GM21515 (cell line): Measurements from ENCODE around the gene GCNT2.
"Not testable (repeated sequence)": the region's sequence is repeated elsewhere in the genome, so short reads cannot be mapped to it uniquely, and the experiment has no call there.

ENCODE experiments used
- ATAC-seq: cut with Tn5 transposase; IDR thresholded peaks from one replicate; pipeline ENCODE4 v1.9.1; 2021; ENCODE audit not compliant: unreplicated experiment

GCNT2 gene

DNA sequence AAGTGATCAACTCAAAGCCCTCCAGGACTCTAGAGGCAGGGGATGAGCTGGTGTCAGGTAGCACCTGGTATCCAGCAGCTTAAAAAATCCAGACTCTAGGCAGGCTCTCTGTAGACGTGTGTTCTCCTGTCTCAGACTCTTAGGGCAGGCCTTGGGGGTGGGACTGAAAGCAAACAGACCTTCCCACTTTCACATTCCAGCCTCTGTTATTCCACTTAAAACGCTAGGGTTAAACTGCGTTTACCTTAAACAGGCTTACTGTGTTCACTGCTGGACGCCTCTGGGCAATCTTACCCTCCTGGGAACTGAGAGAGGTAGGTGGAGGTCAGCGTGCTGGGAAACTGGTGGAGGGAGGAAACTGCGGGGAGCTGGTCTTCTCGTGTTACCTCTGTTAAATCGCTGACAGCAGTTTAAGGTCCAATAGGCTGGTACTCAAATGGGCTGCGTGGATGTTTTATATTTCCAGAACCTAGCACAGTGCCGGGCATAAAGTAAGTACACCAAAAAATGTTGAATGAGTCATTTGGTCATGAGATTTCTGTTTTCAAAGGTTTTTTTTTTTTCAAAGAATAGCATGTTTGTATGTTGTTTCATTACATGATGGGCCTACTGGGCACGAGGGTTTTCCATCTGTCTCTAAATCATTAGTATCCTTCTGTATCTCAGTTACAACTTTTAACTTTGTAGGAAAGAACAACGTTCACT is at the start of gene GCNT2:
GCNT2 (plus strand) TSS at position 248 of the 705 bp plus-strand sequence. CDS start 7,561 bp downstream, outside the sequence.
- no peak for ATAC-seq

DNA sequence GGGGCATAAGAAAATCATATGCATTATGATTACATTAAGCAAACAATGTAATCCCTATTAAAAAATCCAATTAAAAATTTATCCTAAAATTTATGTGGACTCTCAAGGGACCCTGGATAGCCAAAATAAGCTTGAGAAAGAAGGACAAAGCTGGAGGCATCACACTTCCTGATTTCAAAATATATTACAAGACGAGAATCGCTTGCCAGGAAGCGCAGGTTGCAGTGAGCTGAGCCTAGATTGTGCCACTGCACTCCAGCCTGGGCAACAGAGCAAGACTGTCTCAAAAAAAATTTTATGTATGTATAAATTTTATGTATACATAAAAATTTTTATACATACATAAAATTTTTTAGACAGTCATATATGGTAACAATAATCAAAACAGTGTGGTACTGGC is 48.5 kb upstream of the GCNT2 start:
- no peak for ATAC-seq

DNA sequence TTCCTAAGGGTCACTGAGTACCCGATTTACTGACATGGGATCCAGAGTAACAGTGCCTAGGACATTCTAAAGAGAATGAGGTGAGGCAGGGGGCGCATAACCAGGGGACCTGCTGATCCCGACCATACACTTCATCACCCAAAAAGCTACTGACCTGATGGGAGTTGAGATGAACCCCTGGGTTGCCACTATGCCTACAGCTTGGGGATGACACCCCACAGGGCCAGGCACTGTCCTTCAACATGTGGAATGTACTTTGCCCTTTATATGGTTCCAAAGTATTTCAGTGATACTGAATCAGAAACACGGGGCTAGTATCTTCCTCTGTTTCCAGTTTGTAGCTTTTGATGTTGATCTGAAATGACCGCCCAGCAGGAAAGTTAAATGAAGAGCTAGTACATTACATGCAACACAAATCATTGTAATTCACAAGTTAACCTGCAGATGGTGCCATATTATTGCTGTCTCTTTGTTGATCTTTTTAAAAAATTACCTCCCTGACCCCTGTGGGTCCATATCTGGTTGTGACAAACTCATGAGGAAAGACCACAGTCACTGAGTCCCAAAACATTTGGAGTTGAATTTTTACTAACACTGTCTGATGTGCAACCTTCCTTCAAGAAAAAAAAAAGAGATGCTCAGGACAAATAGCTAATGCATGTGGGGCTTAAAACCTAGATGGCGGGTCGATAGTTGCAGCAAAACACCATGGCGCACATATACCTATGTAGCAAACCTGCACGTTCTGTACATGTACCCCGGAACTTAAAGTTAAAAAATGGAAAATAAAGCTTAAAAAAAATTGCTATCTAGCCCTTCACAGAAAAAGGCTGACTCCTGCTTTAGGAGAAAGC is 42.7 kb upstream of the GCNT2 start:
- no peak for ATAC-seq

DNA sequence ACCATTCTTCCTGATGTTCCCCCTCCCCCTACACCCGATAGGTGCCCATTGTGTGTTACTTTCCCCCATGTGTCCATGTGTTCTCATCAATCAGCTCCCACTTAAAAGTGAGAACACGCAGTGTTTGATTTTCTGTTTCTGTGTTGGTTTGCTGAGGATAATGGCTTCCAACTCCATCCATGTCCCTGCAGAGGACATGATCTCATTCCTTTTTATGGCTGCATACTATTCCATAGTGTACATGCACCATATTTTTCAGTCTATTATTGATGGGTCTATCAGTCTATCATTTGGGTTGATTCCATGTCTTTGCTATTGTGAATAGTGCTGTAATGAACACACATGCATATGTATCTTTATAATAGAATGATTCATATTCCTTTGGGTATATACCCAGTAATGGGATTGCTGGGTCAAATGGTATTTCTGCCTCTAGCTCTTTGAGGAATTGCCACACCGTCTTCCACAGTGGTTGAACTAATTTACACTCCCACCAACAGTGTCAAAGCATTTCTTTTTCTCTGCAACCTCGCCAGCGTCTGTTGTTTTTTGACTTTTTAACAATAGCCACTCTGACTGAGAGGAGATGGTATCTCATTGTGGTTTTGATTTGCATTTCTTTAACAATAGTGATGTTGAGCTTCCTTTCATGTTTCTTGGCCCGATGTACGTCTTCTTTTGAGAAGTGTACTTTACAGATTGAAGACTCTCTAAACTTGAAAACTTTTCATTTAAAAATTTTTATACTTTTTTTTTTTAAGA is 41.0 kb upstream of the GCNT2 start:
- ATAC-seq = no peak

DNA sequence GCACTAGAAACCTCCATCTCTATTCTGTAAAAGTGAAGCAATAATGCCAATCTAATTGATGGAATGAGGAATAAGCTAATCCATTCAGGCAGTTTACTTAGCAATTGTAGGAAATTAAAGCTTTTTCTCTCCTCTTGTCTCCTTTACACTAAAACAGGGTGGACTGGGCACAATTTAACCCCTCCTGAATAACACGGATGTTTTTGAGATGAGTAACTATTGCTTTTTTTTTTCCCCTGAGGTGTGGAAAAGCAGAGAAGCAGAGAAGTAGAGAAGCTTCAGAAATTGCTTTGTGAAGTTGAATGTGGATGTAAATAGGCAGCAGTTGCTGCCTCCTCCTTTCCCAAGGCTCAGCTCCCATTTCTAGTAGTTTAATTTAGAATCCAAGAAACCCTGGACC is 40.0 kb upstream of the GCNT2 start:
- no peak for ATAC-seq

DNA sequence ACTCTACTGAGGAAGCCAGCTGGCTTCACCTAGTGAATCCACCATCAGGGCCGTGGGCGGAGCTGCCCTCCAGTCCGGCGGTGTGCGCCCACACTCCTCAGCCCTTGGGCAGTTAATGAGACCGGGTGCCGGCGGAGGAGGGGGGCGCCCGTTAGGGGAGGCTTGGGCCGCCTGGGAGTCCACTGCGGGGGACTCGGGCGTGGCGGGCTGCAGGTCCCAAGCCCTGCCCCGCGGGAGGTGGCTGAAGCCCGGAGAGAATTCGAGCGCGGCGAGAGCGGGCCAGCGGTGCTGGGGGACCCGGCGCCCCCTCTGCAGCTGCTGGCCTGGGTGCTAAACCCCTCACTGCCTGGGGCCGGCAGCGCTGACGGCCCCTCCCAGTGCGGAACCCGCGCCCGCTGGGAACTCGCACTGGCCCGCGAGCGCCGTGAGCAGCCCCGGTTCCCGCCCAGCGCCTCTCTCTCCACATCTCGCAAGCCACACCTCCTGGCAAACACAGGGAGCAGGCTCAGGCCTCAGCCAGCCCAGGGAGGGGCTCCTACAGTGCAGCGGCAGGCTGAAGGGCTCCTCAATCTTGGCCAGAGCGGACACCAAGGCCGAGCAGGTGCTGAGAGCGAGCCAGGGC is 38.4 kb upstream of the GCNT2 start:
- no peak for ATAC-seq

DNA sequence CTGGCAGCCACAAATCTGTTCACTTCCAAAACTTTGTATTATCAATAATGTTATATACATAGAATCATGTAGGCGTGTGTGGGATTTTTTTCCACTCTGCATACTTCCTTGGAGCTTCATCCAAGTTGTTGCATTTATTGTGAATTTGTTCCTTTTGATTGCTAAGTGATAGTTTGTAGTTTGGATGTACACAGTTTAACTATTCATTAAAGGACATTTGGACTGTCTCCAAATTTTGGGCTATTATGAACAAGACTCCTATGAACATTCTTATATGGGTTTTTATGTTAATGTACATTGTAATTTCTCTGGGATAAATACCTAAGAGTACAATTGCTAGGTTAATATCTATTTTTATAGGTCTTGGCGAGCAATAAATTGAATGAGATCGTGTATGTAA is 36.2 kb upstream of the GCNT2 start:
- ATAC-seq = no peak

DNA sequence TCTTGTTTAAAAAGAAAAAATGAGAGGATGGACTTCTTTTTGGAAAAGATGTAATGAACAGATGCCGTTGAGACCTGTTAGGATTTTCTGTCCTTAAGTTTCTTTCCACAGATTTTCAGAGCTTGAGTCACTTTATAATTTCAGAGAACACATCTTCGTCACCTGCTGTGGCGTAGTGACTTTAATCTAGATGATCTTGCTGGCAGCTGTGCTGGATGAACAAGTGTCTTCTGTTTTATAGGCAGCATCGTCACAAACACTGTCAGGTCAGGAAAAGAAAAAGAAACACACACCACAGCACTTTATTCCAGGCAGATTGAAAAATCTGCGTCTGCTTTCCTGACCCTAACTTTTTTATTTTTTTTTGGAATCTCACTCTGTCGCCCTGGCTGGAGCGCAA is 35.7 kb upstream of the GCNT2 start:
- no peak for ATAC-seq

DNA sequence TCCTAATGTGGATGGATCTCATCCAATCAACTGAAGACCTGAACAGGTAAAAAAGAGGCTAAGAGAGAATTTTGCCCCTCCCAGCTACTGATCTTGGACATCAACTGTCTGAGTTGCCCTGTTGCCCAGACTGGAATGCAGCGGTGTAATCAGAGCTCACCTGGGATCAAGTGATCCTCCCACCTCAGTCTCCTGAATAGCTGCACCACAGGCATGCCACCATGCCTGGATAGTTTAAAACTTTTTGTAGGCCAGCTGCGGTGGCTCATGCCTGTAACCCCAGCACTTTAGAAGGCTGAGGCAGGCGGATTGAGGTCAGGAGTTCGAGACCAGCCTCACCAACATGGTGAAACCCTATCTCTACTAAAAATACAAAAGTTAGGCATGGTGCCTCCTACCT is 34.9 kb upstream of the GCNT2 start:
- ATAC-seq = no peak

DNA sequence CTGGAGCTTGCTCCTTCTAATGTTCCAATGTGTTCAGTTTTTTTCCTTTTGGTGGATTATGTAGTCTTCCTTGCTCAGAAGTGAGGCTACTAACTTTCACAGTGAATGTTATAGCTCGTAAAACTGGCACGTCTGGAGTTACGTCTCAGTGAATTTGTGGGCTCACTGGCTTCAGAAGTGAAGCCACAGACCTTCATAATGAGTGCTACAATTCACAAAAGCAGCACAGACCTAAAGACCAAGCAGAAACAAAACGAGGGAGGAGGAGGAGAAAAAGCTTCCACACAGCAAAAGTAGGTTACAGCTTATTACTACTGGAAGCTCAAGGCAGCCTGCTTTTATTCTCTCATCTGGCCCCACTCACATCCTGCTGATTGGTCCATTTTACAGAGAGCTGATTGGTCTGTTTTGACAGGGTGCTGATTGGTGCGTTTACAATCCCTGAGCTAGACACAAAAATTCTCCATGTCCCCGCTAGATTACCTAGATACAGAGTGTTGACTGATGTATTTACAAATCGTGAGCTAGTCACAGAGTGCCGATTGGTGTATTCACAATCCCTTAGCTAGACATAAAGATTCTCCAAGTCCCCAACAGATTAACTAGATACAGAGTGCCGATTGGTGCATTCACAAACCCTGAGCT is 34.1 kb upstream of the GCNT2 start:
- ATAC-seq = not testable (repeated sequence)

DNA sequence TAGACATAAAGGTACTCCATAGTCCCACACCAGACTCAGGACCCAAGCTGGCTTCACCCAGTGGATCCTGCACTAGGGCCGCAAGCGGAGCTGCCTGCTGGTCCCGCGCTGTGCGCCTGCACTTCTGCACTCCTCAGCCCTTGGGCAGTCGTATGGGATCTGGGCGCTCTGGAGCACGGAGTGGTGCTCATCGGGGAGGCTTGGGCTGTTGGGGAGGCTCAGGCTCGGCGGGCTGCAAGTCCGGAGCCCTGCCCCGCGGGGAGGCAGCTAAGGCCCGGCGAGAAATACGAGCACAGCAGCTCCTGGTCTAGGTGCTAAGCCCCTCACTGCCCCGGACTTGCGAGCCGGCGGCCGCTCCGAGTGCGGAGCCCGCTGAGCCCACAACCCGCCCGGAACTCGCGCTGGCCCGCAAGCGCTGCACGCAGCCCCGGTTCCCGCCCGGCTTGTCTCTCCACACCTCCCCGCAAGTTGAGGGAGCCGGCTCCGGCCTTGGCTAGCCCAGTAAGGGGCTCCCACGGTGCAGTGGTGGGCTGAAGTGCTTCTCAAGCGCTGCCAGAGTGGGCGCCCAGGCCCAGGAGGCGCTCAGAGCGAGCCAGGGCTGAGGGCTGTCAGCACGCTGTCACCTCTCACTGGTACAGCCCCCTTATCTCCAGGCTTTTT is 33.4 kb upstream of the GCNT2 start:
- ATAC-seq = no peak

DNA sequence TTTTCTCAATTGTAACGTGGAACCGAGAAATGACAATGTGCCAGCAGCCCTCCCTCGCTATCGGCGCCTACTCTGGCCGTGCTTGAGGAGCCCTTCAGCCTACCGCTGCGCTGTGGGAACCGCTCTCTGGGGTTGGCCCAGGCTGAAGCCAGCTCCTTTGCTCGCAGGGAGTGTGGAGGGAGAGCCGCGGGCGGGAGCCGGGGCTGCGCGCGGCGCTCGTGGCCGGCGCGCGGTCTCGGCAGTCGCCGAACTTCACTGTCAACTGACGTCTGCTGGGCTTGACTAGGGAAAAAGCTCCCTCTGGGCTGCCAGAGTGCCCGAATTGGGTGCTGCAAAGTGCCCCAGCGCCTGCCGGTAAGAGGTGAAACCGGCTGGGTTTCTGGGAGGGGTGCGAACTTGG is 29.7 kb upstream of the GCNT2 start:
- no peak for ATAC-seq

DNA sequence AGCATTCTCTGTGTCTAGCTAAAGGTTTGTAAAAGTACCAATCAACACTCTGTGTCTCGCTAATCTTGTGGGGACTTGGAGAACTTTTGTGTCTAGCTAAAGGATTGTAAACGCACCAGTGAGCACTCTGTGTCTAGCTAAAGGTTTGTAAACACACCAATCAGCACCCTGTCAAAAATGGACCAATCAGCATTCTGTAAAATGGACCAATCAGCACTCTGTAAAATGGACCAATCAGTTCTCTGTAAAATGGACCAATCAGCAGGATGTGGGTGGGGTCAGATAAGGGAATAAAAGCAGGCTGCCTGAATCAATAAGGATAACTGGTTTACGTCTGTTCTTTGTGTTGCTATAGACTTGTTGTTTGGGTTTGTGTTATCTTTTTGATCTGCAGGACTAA is 29.2 kb upstream of the GCNT2 start:
- not testable (repeated sequence) for ATAC-seq

DNA sequence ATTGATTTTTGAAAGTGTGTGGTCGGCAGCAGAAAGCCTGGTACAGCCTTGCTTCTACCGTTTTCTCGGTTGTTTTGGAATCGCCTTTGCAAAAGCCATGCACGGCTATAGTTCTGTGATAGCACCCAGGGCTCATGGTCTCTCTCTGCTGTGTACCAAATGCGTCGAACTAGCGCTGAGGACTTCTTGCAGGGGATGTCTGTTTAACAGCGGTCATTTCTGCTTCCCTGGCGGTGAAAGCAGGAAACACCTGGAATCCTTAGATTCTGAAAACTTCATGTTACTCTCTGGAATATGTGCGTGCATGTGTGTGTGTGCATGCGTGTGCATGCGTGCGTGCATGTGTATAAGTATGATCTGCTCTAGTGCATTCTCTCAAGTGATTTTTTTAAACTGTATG is 26.1 kb upstream of the GCNT2 start:
- ATAC-seq = no peak

DNA sequence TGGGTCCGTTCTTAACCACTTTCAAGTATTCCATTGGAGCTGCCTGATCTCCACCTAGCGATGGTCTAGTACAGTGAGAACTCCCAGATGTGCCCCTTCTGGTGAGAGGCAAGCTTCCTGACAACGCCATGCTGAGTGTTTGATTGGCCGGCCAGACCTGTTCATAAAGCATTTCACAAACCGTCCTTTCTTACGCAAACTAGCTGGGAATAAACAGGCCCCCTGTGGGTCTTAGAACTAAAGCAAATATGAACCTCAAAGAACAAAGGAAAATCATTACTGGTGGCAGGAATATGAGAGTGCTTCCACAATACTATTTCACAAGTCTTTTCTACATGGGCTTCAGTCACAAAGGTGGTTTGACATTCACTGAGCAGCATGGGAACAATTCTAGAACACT is 15.6 kb upstream of the GCNT2 start:
- no peak for ATAC-seq

DNA sequence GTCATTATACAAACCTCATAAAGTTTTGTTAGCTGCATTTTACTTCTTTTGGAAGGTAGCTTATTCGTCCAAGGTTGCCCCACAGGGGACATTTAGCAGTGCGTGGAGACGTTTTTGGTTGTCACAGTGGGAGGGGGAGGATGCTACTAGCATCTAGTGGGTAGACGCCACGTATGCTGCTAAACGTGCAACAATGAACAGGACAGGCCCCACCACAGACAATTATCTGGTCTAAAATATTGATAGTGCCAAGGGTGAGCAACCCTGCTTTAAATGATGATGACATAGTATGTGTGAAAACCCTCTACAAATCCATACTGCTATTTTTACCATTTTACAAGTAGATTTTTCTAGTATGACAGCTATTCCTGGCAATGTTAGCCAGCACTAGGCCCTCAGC is 13.9 kb upstream of the GCNT2 start:
- no peak for ATAC-seq

DNA sequence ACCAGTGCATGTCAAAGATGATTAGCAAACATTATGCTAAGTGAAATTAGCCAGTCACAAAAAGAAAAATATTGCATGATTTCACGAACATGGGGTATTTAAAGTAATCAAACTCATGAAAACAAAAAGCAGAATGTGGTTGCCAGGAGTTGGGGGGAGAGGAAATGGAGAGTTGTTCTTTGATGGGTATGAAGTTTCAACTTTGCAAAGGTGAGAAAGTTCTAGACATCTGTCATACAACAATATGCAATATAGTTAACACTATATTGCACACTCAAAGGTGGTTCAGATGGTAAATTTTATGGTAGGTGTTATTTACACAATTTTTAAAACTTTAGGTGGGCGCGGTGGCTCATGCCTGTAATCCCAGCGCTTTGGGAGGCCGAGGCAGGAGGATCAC is 13.4 kb upstream of the GCNT2 start:
- no peak for ATAC-seq

DNA sequence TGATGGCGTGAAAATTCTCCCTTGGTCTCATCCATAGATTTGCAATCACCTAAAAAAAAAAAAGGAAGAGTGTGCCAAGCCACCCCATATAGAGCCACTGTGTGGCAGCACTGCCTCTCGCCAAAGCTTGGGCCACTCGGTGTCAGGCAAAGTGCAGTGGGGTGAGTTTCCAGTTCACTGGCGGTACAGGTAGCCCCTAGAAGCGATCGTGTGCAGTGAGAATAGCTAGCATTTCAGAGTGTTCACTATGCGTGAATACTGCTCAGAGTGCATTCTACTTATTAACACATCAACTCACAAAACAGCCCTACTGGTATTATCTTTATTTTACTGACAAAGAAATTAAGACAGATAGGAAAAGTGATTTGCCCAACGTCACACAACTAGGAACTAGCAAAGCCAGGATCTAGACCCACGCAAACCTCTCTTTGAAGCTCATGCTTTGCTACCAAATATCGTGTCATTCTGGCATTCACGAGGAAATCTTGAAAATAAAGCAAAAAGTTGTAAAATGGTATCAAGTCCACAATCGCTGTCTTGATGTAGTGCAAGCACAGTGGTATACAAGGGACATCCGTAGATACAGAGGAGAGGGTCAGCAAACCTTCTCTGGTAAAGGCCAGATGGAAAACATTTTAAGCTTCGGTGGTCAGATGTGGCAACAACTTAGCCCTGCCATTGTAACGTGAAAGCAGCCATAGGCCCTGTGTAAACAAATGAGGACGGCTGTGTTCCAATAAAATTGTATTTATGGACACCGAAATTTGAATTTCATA is 10.4 kb upstream of the GCNT2 start:
- ATAC-seq = peak; percentile 98

DNA sequence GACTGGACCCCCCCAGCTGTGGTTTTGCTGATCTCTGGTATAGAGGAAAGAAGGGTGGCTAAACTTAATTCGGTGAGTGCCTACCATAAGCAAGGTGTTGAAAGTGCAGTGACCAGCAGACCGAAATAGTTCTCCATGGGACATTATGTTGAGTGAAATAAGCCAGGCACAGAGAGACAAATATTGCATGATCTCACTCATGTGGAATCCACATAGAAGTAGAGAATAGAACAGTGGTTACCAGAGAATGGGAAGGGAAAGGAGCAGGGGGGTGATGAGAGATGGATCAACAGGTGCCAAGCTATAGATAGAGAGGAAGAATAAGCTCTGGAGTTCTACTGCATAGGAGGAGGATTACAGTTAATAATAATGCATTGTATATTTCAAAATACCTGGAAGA is 9.7 kb upstream of the GCNT2 start:
- ATAC-seq = no peak

DNA sequence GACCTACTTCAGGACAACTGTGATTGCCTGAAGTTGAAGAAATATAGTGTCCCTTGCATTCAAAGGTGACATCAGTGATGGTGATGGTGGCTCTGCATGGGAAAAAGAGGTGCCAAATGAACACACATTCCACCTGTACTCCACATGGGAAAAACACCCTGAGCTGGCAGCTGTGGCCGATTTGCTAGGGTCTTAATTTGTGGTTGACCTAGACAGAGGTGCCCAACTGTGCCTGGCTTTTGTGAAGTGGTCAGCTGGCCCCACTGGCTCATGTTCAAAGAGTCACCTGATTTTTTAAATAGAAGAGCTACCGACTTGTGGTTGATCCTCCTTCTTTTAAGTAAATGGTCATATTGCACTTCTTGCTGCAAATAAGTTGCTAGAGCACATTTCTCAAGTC is 7.6 kb upstream of the GCNT2 start:
- no peak for ATAC-seq
